ENCODE measurements around the gene NQO1.

GRCh38 chr16:69745232-69745612, 18.9 kb upstream of the NQO1 start:
- TF ChIP-seq POLR2A (IDR thresholded peaks at IDR 0.05), result no peak
- TF ChIP-seq CTCF (IDR thresholded peaks at IDR 0.05), result no peak
